Epithelial cell of proximal tubule (primary cell): ENCODE measurements around the gene ZNF664. TPM values are rescaled to one million over a fixed set of nuclear protein-coding genes. Genes with fewer than 3 reads are reported as not detected.
A peak's percentile ranks its signal among the peaks of the same experiment; 100 is the strongest.

Experiments
- DNase-seq: peaks from one replicate; pipeline ENCODE4 v3.0.0-alpha.2; 2011; ENCODE audit warnings: low read depth
- H3K4me3 ChIP-seq: 2 replicates; pipeline ENCODE4 v1.5.1; 2011; ENCODE audit warnings: low read depth, mild to moderate bottlenecking, low read length
- total RNA-seq: library from RNA; depleted of rRNA; stranded (reverse); fragments of >200 nt; gene quantifications from 2 replicates; pipeline ENCODE4 v1.2.3, GENCODE V29; 2015
- TF ChIP-seq, protein P1 (sequence below): conservative IDR thresholded peaks from 2 replicates; pipeline ENCODE4 v1.5.1; 2012; ENCODE audit warnings: low read depth, mild to moderate bottlenecking, low read length

Gene ZNF664
- total RNA-seq, 1 donor from 2014 or later: 41.7 TPM

DNA sequence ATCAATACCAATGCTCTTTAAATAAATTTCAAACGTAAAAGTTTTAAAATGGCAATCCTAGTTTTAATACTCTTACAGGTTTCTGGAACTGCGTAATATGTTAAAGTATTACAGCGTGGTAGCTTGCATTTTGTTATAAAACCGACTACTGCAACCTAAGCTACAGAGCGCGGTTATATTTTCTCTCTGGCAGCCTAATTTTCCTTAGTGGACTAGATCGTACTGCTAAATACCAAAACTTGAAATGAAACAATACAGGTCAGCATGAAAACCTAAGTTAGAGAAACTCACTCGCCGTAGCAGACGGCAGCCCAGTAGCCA, 1.6 kb upstream of the ZNF664 start:
- peak overlapping the region; percentile 80 for H3K4me3 ChIP-seq
- TF ChIP-seq, protein P1, sequence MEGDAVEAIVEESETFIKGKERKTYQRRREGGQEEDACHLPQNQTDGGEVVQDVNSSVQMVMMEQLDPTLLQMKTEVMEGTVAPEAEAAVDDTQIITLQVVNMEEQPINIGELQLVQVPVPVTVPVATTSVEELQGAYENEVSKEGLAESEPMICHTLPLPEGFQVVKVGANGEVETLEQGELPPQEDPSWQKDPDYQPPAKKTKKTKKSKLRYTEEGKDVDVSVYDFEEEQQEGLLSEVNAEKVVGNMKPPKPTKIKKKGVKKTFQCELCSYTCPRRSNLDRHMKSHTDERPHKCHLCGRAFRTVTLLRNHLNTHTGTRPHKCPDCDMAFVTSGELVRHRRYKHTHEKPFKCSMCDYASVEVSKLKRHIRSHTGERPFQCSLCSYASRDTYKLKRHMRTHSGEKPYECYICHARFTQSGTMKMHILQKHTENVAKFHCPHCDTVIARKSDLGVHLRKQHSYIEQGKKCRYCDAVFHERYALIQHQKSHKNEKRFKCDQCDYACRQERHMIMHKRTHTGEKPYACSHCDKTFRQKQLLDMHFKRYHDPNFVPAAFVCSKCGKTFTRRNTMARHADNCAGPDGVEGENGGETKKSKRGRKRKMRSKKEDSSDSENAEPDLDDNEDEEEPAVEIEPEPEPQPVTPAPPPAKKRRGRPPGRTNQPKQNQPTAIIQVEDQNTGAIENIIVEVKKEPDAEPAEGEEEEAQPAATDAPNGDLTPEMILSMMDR: no peak

DNA sequence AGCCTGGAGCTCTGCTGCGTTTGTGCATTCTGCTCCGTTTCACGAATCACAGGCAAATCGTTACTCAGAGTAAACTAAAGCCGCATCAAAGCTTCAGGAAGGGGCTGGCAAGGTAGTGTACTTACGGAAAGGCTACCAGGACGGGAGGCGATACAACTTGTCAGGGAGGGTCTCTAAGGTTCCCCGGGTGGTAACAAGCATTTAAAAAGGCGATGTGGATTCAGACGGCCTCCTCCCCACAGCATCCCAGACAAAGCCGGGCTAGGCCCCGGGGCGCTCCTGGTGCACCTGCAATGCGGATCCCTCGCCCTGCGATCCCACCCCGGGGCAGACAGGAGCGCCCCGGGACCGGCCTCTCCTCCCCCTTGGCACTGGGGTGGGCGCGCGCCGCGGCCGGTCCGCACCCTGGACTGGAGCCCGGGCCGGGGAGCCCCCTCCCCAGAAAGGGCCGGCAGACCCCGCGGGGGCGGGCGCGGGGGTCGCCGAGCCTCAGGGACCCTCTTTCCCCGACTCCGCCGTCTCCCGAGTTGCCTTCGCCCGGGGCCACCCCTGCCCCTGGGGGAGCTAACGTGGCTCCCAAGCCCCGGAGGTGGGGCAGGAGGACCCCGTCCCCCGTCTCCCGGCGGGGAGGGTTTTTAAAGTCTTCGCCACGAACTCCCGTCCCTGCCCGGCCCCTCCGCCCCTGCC, 1.1 kb upstream of the ZNF664 start:
- no peak for DNase-seq
- TF ChIP-seq, protein P1: no peak
- H3K4me3 ChIP-seq: peak overlapping the region; percentile 80

More for the DNA sequence above, 1.6 kb upstream of the ZNF664 start:
- DNase-seq: no peak

DNA sequence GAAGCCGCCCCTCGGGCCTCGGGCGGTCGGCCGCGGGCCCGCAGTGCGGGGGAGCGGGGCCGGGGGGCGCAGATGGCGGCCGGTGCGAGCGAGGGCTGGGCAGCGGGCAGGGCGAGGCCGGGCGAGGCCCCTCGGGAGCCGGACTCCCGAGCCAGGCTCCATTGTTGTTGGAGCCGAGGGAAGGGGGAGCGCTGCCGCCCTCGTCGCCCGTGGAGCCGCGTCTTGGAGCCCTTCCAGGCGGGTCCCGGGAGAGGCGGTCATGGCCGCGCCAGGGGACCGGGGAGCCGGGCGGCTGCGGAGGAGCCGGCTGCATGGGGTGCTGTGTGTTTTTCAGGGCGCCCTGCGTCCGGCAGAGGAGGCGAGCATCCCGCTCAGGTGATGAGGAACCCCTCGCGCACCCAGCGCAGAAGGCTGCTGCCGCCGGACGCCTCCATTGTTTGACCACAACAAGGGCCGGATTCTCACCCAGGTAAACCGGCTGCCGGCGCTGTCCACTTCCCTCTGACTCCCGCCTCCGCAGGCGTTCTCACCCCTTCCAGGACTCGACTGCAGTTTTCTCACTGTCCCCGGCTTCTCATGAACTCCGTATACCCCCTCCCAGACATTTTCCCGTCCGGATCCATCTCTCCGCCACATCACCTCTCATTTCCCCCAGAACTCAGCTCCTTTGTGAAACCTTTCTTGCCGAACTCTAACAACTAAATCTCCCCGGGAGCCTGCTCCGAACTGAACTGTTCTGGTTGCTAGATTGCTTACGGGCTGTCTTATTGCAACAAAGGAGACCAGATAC, 732 bp downstream of the ZNF664 start:
- TF ChIP-seq, protein P1: no peak
- DNase-seq: no peak
- peak overlapping the region; percentile 75 for H3K4me3 ChIP-seq

DNA sequence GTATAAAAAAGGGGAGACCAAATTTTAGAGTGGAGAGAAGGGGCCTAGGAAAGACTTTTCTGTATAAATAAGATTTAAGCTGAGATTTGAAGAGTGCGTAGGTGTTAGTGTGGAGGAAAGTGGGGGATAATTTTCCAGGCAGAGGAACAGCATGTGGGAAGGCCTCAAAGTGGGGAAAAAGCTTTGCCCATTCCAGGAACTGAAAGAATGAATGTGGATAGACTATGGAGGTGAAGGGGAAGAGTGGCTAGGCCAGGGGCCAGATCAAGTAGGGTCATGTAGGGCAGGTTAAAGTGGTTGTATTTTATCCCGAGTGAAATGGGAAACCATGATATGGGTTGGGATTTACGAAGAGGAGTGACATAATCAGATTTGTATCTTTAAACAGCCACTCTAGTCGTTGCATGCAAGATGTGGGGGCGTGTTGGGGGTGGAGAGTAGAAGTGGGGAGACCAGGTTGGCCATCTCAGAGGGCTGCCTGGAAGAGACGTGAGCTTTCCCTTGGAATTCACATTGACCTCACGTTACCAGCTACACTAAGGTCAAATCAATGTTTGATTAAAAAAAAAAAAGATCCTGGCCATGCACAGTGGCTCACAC, 3.3 kb downstream of the ZNF664 start:
- DNase-seq: no peak
- TF ChIP-seq, protein P1: no peak
- no peak overlapping the region for H3K4me3 ChIP-seq

DNA sequence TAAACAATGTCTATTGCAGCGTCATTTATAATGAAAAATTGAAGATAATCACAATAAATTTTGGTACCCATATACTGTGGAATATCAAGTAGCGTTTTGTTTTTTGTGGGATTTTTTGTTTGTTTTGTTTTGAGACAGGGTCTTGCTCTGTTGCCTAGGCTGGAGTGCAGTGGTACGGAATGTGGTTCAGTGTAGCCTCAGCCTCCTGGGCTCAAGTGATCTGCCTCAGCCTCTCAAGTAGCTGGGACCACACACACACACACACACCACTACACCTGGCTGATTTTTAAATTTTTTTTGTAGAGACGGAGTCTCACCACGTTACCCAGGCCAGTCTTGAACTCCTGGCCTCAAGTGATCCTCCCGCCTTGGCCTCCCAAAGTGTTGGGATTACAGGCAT, 6.6 kb downstream of the ZNF664 start:
- H3K4me3 ChIP-seq: no peak overlapping the region
- TF ChIP-seq, protein P1: no peak
- no peak for DNase-seq

DNA sequence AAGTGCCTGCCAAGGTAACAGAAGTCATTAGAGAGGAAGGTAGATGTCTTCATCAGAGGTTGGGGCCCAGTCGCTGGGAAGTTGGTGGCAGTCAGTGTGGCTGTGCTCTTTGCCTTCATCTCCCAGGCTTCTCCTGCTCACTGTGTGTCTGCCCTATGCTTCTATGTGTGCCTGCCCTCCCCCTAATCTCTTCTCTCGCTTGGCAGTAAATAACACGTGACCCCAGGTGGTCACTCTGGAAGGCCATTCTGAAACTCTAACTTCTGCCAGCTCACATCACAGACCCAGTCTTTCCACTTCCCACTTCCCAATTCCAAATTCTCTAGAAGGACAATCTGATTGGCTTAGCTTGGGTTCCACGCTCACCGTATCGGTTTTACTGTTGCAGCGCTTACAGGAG, 9.3 kb downstream of the ZNF664 start:
- TF ChIP-seq, protein P1: no peak
- H3K4me3 ChIP-seq: no peak overlapping the region
- DNase-seq: no peak
